Sigmoid colon (tissue), 4 donors: ENCODE results near the gene APOBEC3B.

Experiments used
- POLR2A ChIP-seq, 2 donors: fragments of 450-650 bp; IDR thresholded peaks; one replicate each; pipeline ENCODE4 v1.6.1; 2016; ENCODE audit warnings: antibody characterized with exemption in 2 of 2, mild to moderate bottlenecking in 2 of 2, moderate library complexity in 2 of 2
- POLR2AphosphoS5 ChIP-seq, 4 donors: sonication (generic); formaldehyde crosslinking; IDR thresholded peaks; one replicate each; pipeline ENCODE4 v1.6.1; 2017; ENCODE audit warnings: antibody characterized with exemption in 4 of 4
- TF ChIP-seq, protein P1 (sequence below), 4 experiments: fragments of 450-650 bp in 3 of 4; fragments of 200-600 bp in 1 of 4; IDR thresholded peaks; one replicate each; pipeline ENCODE4 v1.5.1; 2016 to 2019; ENCODE audit warnings: antibody characterized with exemption in 4 of 4, mild to moderate bottlenecking in 3 of 4, moderate library complexity in 2 of 4

DNA sequence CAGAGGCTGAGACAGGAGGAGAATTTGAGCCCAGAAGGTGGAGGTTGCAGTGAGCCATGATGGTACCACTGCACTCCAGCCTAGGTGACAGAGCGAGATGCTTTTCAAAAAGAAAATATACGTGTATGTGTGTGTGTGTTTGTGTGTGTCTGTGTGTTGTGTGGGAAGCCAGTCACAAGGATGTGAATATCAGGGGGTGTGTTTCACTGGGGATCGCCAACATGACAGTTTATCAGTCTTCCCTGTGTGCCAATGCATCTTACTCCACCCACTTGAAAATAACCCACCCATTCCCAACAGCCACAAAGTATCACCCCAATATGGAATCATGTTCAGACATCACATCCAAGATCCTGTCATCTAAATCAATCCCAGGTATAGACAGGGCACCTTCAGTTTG, 10.4 kb upstream of the APOBEC3B start:
- TF ChIP-seq, protein P1, sequence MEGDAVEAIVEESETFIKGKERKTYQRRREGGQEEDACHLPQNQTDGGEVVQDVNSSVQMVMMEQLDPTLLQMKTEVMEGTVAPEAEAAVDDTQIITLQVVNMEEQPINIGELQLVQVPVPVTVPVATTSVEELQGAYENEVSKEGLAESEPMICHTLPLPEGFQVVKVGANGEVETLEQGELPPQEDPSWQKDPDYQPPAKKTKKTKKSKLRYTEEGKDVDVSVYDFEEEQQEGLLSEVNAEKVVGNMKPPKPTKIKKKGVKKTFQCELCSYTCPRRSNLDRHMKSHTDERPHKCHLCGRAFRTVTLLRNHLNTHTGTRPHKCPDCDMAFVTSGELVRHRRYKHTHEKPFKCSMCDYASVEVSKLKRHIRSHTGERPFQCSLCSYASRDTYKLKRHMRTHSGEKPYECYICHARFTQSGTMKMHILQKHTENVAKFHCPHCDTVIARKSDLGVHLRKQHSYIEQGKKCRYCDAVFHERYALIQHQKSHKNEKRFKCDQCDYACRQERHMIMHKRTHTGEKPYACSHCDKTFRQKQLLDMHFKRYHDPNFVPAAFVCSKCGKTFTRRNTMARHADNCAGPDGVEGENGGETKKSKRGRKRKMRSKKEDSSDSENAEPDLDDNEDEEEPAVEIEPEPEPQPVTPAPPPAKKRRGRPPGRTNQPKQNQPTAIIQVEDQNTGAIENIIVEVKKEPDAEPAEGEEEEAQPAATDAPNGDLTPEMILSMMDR (IDR thresholded peaks at IDR 0.05), result no peak
- TF ChIP-seq POLR2A (IDR thresholded peaks at IDR 0.05) (no peak), POLR2AphosphoS5 (IDR thresholded peaks at IDR 0.05) (no peak)
